ENCODE results near the gene NLGN2.

Gene NLGN2

GRCh38 chr17:7392696-7393612 is 14.7 kb upstream of the NLGN2 start:
- DNase-seq (ENCODE audit: low spot score): no peak

- DNase-seq (ENCODE audit: low spot score): no peak
Measured at GRCh38 chr17:7393613-7394451, 13.8 kb upstream of the NLGN2 start.

GRCh38 chr17:7394452-7395191 is 13.0 kb upstream of the NLGN2 start, which contains the start of gene PLSCR3:
PLSCR3 (minus strand) TSS chr17:7394525; CDS start chr17:7394110, 415 bp downstream.
- peak; percentile 75 for DNase-seq (ENCODE audit: low spot score)

GRCh38 chr17:7396147-7396546 is 11.5 kb upstream of the NLGN2 start:
- no peak for DNase-seq (ENCODE audit: low spot score)

GRCh38 chr17:7398612-7399011 is 9.0 kb upstream of the NLGN2 start:
- no peak for DNase-seq (ENCODE audit: low spot score)

- DNase-seq (ENCODE audit: low spot score): no peak
Measured at GRCh38 chr17:7403043-7403726, 4.5 kb upstream of the NLGN2 start.

- no peak for DNase-seq (ENCODE audit: low spot score)
Measured at GRCh38 chr17:7403727-7403976, 4.0 kb upstream of the NLGN2 start.

- DNase-seq (ENCODE audit: low spot score): peak; percentile 100
Measured at GRCh38 chr17:7403977-7404736, 3.5 kb upstream of the NLGN2 start, which contains the start of gene TMEM256. TMEM256 (minus strand) TSS chr17:7404097; CDS start chr17:7404084, 13 bp downstream.

- DNase-seq (ENCODE audit: low spot score): no peak
Measured at GRCh38 chr17:7404737-7405349, 2.8 kb upstream of the NLGN2 start.

GRCh38 chr17:7405350-7406234 is 2.1 kb upstream of the NLGN2 start:
- peak; percentile 57 for DNase-seq (ENCODE audit: low spot score)

- no peak for DNase-seq (ENCODE audit: low spot score)
Measured at GRCh38 chr17:7406235-7406825, 1.3 kb upstream of the NLGN2 start.

- no peak for DNase-seq (ENCODE audit: low spot score)
Measured at GRCh38 chr17:7407082-7407481, 563 bp upstream of the NLGN2 start.

GRCh38 chr17:7408252-7408727 is 645 bp downstream of the NLGN2 start:
- DNase-seq (ENCODE audit: low spot score): no peak

- DNase-seq (ENCODE audit: low spot score): no peak
Measured at GRCh38 chr17:7408863-7409262, 1.2 kb downstream of the NLGN2 start.

- DNase-seq (ENCODE audit: low spot score): no peak
Measured at GRCh38 chr17:7409716-7410115, 2.1 kb downstream of the NLGN2 start.

GRCh38 chr17:7410634-7411426 is 3.2 kb downstream of the NLGN2 start:
- no peak for DNase-seq (ENCODE audit: low spot score)

- DNase-seq (ENCODE audit: low spot score): no peak
Measured at GRCh38 chr17:7411427-7411750, 3.7 kb downstream of the NLGN2 start.

GRCh38 chr17:7413346-7413985 is 5.8 kb downstream of the NLGN2 start:
- no peak for DNase-seq (ENCODE audit: low spot score)
